HepG2 (cell line): ENCODE results near the gene SMIM36. TPM values are rescaled to one million over a fixed set of nuclear protein-coding genes. Genes with fewer than 3 reads are reported as not detected.

Source experiments
- ATAC-seq: fragments of 200-7000 bp; cut with Tn5 transposase; 3 replicates; pipeline ENCODE4 v1.9.1; 2020; ENCODE audit warnings: mild to moderate bottlenecking, moderate library complexity
- BruUV-seq: library from RNA; stranded (reverse); fragments of 400-500 nt; replicated peaks from 2 replicates; lab custom pipeline; 2021; lab: Mats Ljungman, UMichigan
- CTCF ChIA-PET: fragments of 300-600 bp; formaldehyde crosslinking; extraction: SDS; loops from one replicate; lab custom pipeline; 2021; ENCODE audit warnings: low total read pairs, inconsistent platforms, low intra/inter-chr PET ratio; lab: Yijun Ruan, JAX
- POLR2A ChIA-PET: fragments of 350-600 bp; sonication (Branson Sonifier 250); formaldehyde crosslinking; loops from one replicate; lab custom pipeline; 2020; ENCODE audit warnings: antibody characterized with exemption, inconsistent platforms; lab: Yijun Ruan, JAX
- DNase-seq: peaks from one replicate; pipeline ENCODE4 v3.0.0-alpha.2; 2015; ENCODE audit warnings: low spot score
- FAIRE-seq: peaks from 3 replicates; lab custom pipeline; 2011; peaks lifted over from hg19 to GRCh38; lab: Jason Lieb, UNC
- H2AFZ ChIP-seq: one replicate; pipeline ENCODE4 v1.6.1; 2011; ENCODE audit warnings: low read length, inconsistent platforms
- H3K27ac ChIP-seq: fragments of 300-600 bp; 3 replicates; pipeline ENCODE4 v1.8.0; 2011; ENCODE audit warnings: mixed run types, mild to moderate bottlenecking, mixed read lengths, low read length, inconsistent platforms; ENCODE audit not compliant: insufficient read depth; ENCODE audit errors: extremely low read length
- H3K27me3 ChIP-seq, 2 experiments: fragments of 200-600 bp in 1 of 2; 2 replicates in 1 of 2; 3 replicates in 1 of 2; pipeline versions ENCODE4 v1.6.0 to v1.8.0; 2011; ENCODE audit warnings: low read length in 2 of 2, mild to moderate bottlenecking in 2 of 2, moderate library complexity in 2 of 2, inconsistent platforms in 1 of 2; ENCODE audit not compliant: insufficient read depth in 2 of 2, control insufficient read depth in 1 of 2
- H3K36me3 ChIP-seq, 2 experiments: fragments of 200-600 bp in 1 of 2; replicated peaks in 1 of 2; 2 replicates in 1 of 2; 3 replicates in 1 of 2; pipeline versions ENCODE4 v1.5.1 to v1.8.0; 2011; ENCODE audit warnings: low read length in 2 of 2, inconsistent platforms in 1 of 2; ENCODE audit not compliant: insufficient read depth in 2 of 2, control insufficient read depth in 1 of 2
- H3K4me1 ChIP-seq: 2 replicates; pipeline ENCODE4 v1.5.1; 2012; ENCODE audit warnings: low read length, inconsistent platforms; ENCODE audit not compliant: insufficient read depth
- H3K4me2 ChIP-seq: 2 replicates; pipeline ENCODE4 v1.6.0; 2011; ENCODE audit warnings: low read depth, low read length, inconsistent platforms
- H3K4me3 ChIP-seq, 3 experiments: fragments of 200-600 bp in 1 of 3; sonication (generic), shearing (Covaris generic) in 1 of 3; replicated peaks in 1 of 3; 2 replicates each; pipeline ENCODE4 v1.5.1; 2011 to 2016; ENCODE audit warnings: low read length in 3 of 3, inconsistent platforms in 2 of 3, low read depth in 2 of 3, mild to moderate bottlenecking in 2 of 3, control low read depth in 1 of 3, mixed read lengths in 1 of 3; ENCODE audit not compliant: insufficient read depth in 1 of 3
- H3K79me2 ChIP-seq: one replicate; pipeline ENCODE4 v1.6.1; 2011; ENCODE audit warnings: low read length, inconsistent platforms; ENCODE audit not compliant: insufficient read depth
- H3K9ac ChIP-seq: 2 replicates; pipeline ENCODE4 v1.6.0; 2011; ENCODE audit warnings: mild to moderate bottlenecking, low read depth, low read length, inconsistent platforms; ENCODE audit not compliant: insufficient read depth
- H3K9me3 ChIP-seq: 2 replicates; pipeline ENCODE4 v1.5.1; 2012; ENCODE audit warnings: mild to moderate bottlenecking, low read length
- H4K20me1 ChIP-seq: 2 replicates; pipeline ENCODE4 v1.6.0; 2011; ENCODE audit warnings: inconsistent platforms, mild to moderate bottlenecking, low read length, moderate library complexity; ENCODE audit not compliant: insufficient read depth
- CHD2 ChIP-seq: IDR thresholded peaks from 2 replicates; pipeline ENCODE4 v1.6.1; 2011; ENCODE audit warnings: low read depth, low read length, improper control_type of control experiment
- DPF2 ChIP-seq: sonication (generic); formaldehyde crosslinking; IDR thresholded peaks from 2 replicates; pipeline ENCODE4 v1.4.0; 2020; ENCODE audit warnings: mild to moderate bottlenecking, low read depth, missing genetic modification reagents, borderline replicate concordance
- GATAD2A ChIP-seq: IDR thresholded peaks from 2 replicates; pipeline ENCODE4 v1.6.1; 2016
- HMGA1 ChIP-seq: sonication (generic); formaldehyde crosslinking; conservative IDR thresholded peaks from 2 replicates; pipeline ENCODE4 v1.4.0; 2020; ENCODE audit warnings: missing genetic modification reagents
- MAFF ChIP-seq: IDR thresholded peaks from 2 replicates; pipeline ENCODE4 v1.6.1; 2011; ENCODE audit warnings: low read depth, low read length, improper control_type of control experiment
- SP1 ChIP-seq, 2 experiments: fragments of 450-650 bp in 1 of 2; sonication (generic) in 1 of 2; formaldehyde crosslinking in 1 of 2; IDR thresholded peaks; 2 replicates each; pipeline versions ENCODE4 v1.4.0 to v1.6.1; 2016 to 2020; ENCODE audit warnings: missing genetic modification reagents in 1 of 2
- U2AF1 ChIP-seq: fragments of 200-400 bp; formaldehyde crosslinking; optimal IDR thresholded peaks from 2 replicates; pipeline ENCODE3; 2017; ENCODE audit warnings: mild to moderate bottlenecking, low read depth, low read length
- ZNF451 ChIP-seq: sonication (generic); formaldehyde crosslinking; IDR thresholded peaks from 2 replicates; pipeline ENCODE4 v1.5.0; 2020; ENCODE audit warnings: mild to moderate bottlenecking, missing genetic modification reagents
- ZNF552 ChIP-seq: sonication (generic); formaldehyde crosslinking; IDR thresholded peaks from 2 replicates; pipeline ENCODE4 v1.9.0; 2022; ENCODE audit warnings: missing genetic modification reagents, mild to moderate bottlenecking, borderline replicate concordance
- ZNF607 ChIP-seq: sonication (generic); formaldehyde crosslinking; IDR thresholded peaks from 2 replicates; pipeline ENCODE4 v1.5.1; 2020; ENCODE audit warnings: missing genetic modification reagents, mild to moderate bottlenecking, borderline replicate concordance
- WGBS: methylation state at CpG from one replicate; pipeline ENCODE4 v1.1.6; 2017; ENCODE audit warnings: low lambda C conversion rate; 5-methylcytosine and 5-hydroxymethylcytosine counted together
- in situ Hi-C: cut with HindIII; loops from 2 replicates; pipeline ENCODE4 v1.10.0; 2017; ENCODE audit warnings: low pct_unique_long_range_greater_than_20kb; ENCODE audit not compliant: extremely low pct_ligation_motif_present
- intact Hi-C: fragments of 100-400 bp; cut with micrococcal nuclease; formaldehyde crosslinking; loops from one replicate; pipeline ENCODE4 v1.10.0; 2022; ENCODE audit not compliant: unreplicated experiment
- polyA plus RNA-seq, 8 experiments: library from polyadenylated mRNA; depleted of rRNA in 3 of 8; stranded (reverse) in 7 of 8; unstranded in 1 of 8; fragments of >200 nt; fragmentation: Illumina TruSeq in 4 of 8; extraction: Trizol in 4 of 8; gene quantifications; 2 replicates each; pipeline versions ENCODE4 v1.2.1 to v1.2.3, GENCODE V29; 2011 to 2016; ENCODE audit warnings: low read depth in 4 of 8, missing spikeins in 1 of 8, mixed read lengths in 1 of 8; ENCODE audit not compliant: insufficient read depth in 1 of 8
- total RNA-seq, 5 experiments: library from RNA; depleted of rRNA; stranded (reverse); fragments of >200 nt; fragmentation: Illumina TruSeq; extraction: Trizol; gene quantifications; 2 replicates each; pipeline ENCODE4 v1.2.3, GENCODE V29; 2016; ENCODE audit warnings: low read depth in 1 of 5
- TF ChIP-seq, protein P1 (sequence below): IDR thresholded peaks from 2 replicates; pipeline ENCODE4 v1.6.1; 2018; ENCODE audit warnings: missing genetic modification reagents
- TF ChIP-seq, protein P2 (sequence below): sonication (generic); formaldehyde crosslinking; IDR thresholded peaks from 2 replicates; pipeline ENCODE4 v1.4.0; 2020; ENCODE audit warnings: mild to moderate bottlenecking, missing genetic modification reagents, borderline replicate concordance
- TF ChIP-seq, protein P3 (sequence below): sonication (generic); formaldehyde crosslinking; IDR thresholded peaks from 2 replicates; pipeline ENCODE4 v1.8.1; 2023; ENCODE audit warnings: missing genetic modification reagents, mild to moderate bottlenecking, borderline replicate concordance
- TF ChIP-seq, protein P4 (sequence below): sonication (generic); formaldehyde crosslinking; IDR thresholded peaks from 2 replicates; pipeline ENCODE4 v1.4.0; 2020; ENCODE audit warnings: missing genetic modification reagents
- TF ChIP-seq, protein P5 (sequence below): IDR thresholded peaks from 2 replicates; pipeline ENCODE4 v1.6.1; 2016

Gene SMIM36
- total and polyA plus RNA-seq, 2 of the 13 experiments (the other 11 are each of a cell fraction or from before 2014, with no cell fraction given), result not detected

DNA sequence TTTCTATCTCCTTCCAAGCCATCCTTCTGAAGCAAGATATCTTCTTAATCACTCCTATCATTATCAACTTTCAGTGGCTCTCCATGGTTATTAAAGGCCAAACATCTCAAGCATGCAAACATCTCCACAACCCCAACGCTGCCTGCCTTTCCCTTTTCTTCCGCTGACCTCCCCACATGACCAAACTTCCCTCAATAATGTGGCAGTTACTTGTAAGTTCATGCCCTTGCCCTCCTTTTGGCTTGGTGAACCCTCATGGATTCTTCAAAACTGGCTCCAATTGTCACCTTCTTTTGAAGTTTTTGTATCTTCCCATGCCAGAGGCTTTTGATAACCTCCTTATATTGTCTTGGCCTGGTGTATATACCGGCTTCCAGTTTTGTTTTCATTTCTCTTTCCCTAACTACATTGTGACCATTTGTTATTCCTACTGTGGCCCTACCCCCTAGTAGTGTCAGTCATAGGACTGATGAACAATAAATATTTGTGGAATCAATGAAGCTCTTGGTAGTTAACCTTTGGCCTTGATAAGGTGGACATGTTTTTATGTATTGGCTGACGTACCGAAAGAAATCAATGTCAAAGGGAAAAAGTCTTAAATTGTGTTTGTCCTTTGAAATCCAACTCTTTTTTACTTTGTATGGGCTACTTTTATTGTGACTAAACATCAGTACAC, 19.9 kb upstream of the SMIM36 start:
- 36% methylated on average over 5 of the region's 5 CpGs for WGBS
- H3K36me3 ChIP-seq, result no peaks in the 10 kb centered on the region
- in situ Hi-C loops (no loop called here), intact Hi-C loops (no loop called here)
- no peak overlapping the region for H3K27ac ChIP-seq
- DNase-seq, result no peak
- ChIA-PET POLR2A (no interaction called here), CTCF (no interaction called here)
- ATAC-seq, result no peak
- no peak for FAIRE-seq
- H3K9ac ChIP-seq, result no peak overlapping the region
- H3K79me2 ChIP-seq, result no peaks in the 10 kb centered on the region
- no peaks in the 10 kb centered on the region for H3K4me1 ChIP-seq
- H3K4me3 ChIP-seq, result no peak overlapping the region
- no peaks in the 10 kb centered on the region for H4K20me1 ChIP-seq
- H2AFZ ChIP-seq, result no peak overlapping the region
- no peak overlapping the region for H3K4me2 ChIP-seq
- H3K9me3 ChIP-seq, result no peaks in the 10 kb centered on the region
- H3K27me3 ChIP-seq, result no peaks in the 10 kb centered on the region
- BruUV-seq, result no TSS peak
- TF ChIP-seq, protein P1, sequence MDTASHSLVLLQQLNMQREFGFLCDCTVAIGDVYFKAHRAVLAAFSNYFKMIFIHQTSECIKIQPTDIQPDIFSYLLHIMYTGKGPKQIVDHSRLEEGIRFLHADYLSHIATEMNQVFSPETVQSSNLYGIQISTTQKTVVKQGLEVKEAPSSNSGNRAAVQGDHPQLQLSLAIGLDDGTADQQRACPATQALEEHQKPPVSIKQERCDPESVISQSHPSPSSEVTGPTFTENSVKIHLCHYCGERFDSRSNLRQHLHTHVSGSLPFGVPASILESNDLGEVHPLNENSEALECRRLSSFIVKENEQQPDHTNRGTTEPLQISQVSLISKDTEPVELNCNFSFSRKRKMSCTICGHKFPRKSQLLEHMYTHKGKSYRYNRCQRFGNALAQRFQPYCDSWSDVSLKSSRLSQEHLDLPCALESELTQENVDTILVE, result no peak
- TF ChIP-seq, protein P2, sequence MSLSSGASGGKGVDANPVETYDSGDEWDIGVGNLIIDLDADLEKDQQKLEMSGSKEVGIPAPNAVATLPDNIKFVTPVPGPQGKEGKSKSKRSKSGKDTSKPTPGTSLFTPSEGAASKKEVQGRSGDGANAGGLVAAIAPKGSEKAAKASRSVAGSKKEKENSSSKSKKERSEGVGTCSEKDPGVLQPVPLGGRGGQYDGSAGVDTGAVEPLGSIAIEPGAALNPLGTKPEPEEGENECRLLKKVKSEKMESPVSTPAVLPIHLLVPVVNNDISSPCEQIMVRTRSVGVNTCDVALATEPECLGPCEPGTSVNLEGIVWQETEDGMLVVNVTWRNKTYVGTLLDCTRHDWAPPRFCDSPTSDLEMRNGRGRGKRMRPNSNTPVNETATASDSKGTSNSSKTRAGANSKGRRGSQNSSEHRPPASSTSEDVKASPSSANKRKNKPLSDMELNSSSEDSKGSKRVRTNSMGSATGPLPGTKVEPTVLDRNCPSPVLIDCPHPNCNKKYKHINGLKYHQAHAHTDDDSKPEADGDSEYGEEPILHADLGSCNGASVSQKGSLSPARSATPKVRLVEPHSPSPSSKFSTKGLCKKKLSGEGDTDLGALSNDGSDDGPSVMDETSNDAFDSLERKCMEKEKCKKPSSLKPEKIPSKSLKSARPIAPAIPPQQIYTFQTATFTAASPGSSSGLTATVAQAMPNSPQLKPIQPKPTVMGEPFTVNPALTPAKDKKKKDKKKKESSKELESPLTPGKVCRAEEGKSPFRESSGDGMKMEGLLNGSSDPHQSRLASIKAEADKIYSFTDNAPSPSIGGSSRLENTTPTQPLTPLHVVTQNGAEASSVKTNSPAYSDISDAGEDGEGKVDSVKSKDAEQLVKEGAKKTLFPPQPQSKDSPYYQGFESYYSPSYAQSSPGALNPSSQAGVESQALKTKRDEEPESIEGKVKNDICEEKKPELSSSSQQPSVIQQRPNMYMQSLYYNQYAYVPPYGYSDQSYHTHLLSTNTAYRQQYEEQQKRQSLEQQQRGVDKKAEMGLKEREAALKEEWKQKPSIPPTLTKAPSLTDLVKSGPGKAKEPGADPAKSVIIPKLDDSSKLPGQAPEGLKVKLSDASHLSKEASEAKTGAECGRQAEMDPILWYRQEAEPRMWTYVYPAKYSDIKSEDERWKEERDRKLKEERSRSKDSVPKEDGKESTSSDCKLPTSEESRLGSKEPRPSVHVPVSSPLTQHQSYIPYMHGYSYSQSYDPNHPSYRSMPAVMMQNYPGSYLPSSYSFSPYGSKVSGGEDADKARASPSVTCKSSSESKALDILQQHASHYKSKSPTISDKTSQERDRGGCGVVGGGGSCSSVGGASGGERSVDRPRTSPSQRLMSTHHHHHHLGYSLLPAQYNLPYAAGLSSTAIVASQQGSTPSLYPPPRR, result no peak
- TF ChIP-seq SP1 (IDR thresholded peaks at IDR 0.05) (no peak), SP1 (CRISPR knock-in tag; IDR thresholded peaks at IDR 0.05) (no peak), HMGA1 (CRISPR knock-in tag) (no peak), ZNF607 (CRISPR knock-in tag) (no peak), CHD2 (no peak), DPF2 (CRISPR knock-in tag) (no peak), U2AF1 (no peak), ZNF552 (CRISPR knock-in tag) (no peak), ZNF451 (no peak), MAFF (no peak), GATAD2A (no peak)
- TF ChIP-seq, protein P3, sequence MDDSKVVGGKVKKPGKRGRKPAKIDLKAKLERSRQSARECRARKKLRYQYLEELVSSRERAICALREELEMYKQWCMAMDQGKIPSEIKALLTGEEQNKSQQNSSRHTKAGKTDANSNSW (CRISPR knock-in tag), result no peak
- TF ChIP-seq, protein P4, sequence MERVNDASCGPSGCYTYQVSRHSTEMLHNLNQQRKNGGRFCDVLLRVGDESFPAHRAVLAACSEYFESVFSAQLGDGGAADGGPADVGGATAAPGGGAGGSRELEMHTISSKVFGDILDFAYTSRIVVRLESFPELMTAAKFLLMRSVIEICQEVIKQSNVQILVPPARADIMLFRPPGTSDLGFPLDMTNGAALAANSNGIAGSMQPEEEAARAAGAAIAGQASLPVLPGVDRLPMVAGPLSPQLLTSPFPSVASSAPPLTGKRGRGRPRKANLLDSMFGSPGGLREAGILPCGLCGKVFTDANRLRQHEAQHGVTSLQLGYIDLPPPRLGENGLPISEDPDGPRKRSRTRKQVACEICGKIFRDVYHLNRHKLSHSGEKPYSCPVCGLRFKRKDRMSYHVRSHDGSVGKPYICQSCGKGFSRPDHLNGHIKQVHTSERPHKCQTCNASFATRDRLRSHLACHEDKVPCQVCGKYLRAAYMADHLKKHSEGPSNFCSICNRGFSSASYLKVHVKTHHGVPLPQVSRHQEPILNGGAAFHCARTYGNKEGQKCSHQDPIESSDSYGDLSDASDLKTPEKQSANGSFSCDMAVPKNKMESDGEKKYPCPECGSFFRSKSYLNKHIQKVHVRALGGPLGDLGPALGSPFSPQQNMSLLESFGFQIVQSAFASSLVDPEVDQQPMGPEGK (CRISPR knock-in tag), result no peak
- TF ChIP-seq, protein P5, sequence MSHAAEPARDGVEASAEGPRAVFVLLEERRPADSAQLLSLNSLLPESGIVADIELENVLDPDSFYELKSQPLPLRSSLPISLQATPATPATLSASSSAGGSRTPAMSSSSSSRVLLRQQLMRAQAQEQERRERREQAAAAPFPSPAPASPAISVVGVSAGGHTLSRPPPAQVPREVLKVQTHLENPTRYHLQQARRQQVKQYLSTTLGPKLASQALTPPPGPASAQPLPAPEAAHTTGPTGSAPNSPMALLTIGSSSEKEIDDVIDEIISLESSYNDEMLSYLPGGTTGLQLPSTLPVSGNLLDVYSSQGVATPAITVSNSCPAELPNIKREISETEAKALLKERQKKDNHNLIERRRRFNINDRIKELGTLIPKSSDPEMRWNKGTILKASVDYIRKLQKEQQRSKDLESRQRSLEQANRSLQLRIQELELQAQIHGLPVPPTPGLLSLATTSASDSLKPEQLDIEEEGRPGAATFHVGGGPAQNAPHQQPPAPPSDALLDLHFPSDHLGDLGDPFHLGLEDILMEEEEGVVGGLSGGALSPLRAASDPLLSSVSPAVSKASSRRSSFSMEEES, result no peak
